A549 (cell line): ENCODE measurements around the gene EML1. TPM values are rescaled to one million over a fixed set of nuclear protein-coding genes. Genes with fewer than 3 reads are reported as not detected.

ENCODE experiments used
- ATAC-seq, 2 experiments: fragments of 200-7000 bp in 1 of 2; fragments of >200 bp in 1 of 2; cut with Nextera tagmentation in 1 of 2; cut with Tn5 transposase in 1 of 2; 3 replicates each; pipeline versions ENCODE4 v1.8.0 to v1.9.1; 2018 to 2020; ENCODE audit warnings: mild to moderate bottlenecking in 1 of 2, moderate library complexity in 1 of 2
- CTCF ChIA-PET: fragments of 300-600 bp; sonication (Branson Sonifier 250); formaldehyde crosslinking; extraction: SDS; loops from one replicate; lab custom pipeline; 2021; ENCODE audit warnings: antibody characterized with exemption, inconsistent platforms; lab: Yijun Ruan, JAX
- POLR2A ChIA-PET: fragments of 350-600 bp; formaldehyde crosslinking; extraction: SDS; loops from one replicate; lab custom pipeline; 2021; ENCODE audit warnings: antibody characterized with exemption, inconsistent platforms; lab: Yijun Ruan, JAX
- DNase-seq, 2 experiments: peaks; one replicate each; pipeline versions ENCODE4 v3.0.0 to v3.0.0-alpha.2; 2011 to 2016; ENCODE audit warnings: low read depth in 1 of 2, low spot score in 1 of 2
- FAIRE-seq: peaks from 2 replicates; lab custom pipeline; 2011; peaks lifted over from hg19 to GRCh38; lab: Jason Lieb, UNC
- H3K27ac ChIP-seq, 2 experiments: fragments of >200 bp; sonication (Bioruptor Twin); formaldehyde crosslinking; 3 replicates each; pipeline ENCODE4 v1.5.1; 2016 to 2017
- H3K4me1 ChIP-seq: fragments of >200 bp; sonication (Bioruptor Twin); formaldehyde crosslinking; 3 replicates; pipeline ENCODE4 v1.6.1; 2016
- H3K4me2 ChIP-seq: fragments of >200 bp; sonication (Bioruptor Twin); formaldehyde crosslinking; 3 replicates; pipeline ENCODE4 v1.6.1; 2016
- H3K4me3 ChIP-seq: fragments of >200 bp; sonication (Bioruptor Twin); formaldehyde crosslinking; 3 replicates; pipeline ENCODE4 v1.5.1; 2016
- H3K9me3 ChIP-seq: fragments of >200 bp; sonication (Bioruptor Twin); formaldehyde crosslinking; 3 replicates; pipeline ENCODE4 v1.6.1; 2016
- ATOH8 ChIP-seq: fragments of 250-450 bp; sonication (Bioruptor Pico); IDR thresholded peaks from 2 replicates; pipeline ENCODE4 v1.5.0; 2020; ENCODE audit warnings: low read depth, mild to moderate bottlenecking, moderate library complexity
- BHLHE40 ChIP-seq: IDR thresholded peaks from 2 replicates; pipeline ENCODE4 v1.6.1; 2012; ENCODE audit warnings: low read depth, low read length, inconsistent platforms
- CBX2 ChIP-seq: fragments of 200-600 bp; sonication (generic); IDR thresholded peaks from 2 replicates; pipeline ENCODE4 v1.6.1; 2016; ENCODE audit warnings: low read depth, mild to moderate bottlenecking, borderline replicate concordance
- CHD2 ChIP-seq: fragments of 150-350 bp; IDR thresholded peaks from 2 replicates; pipeline ENCODE4 v1.6.1; 2014; ENCODE audit warnings: low read length; ENCODE audit not compliant: partially characterized antibody
- CHD4 ChIP-seq: fragments of 200-600 bp; sonication (generic); IDR thresholded peaks from 2 replicates; pipeline ENCODE4 v1.6.1; 2016; ENCODE audit warnings: antibody characterized with exemption, mild to moderate bottlenecking, borderline replicate concordance
- CTCF ChIP-seq: fragments of >200 bp; sonication (Bioruptor Twin); formaldehyde crosslinking; IDR thresholded peaks from 3 replicates; pipeline ENCODE4 v1.5.1; 2016
- EHMT2 ChIP-seq: fragments of 200-600 bp; sonication (generic); IDR thresholded peaks from 2 replicates; pipeline ENCODE4 v1.6.1; 2016; ENCODE audit warnings: antibody characterized with exemption, low read depth, mild to moderate bottlenecking, moderate library complexity
- FOSB ChIP-seq: fragments of 250-450 bp; sonication (Bioruptor Pico); IDR thresholded peaks from 2 replicates; pipeline ENCODE4 v1.5.0; 2020; ENCODE audit warnings: mild to moderate bottlenecking, moderate library complexity
- HOXA7 ChIP-seq: fragments of 250-450 bp; sonication (Bioruptor Pico); IDR thresholded peaks from 2 replicates; pipeline ENCODE4 v1.5.0; 2020; ENCODE audit warnings: mild to moderate bottlenecking, moderate library complexity
- HOXB5 ChIP-seq: fragments of 250-450 bp; sonication (Bioruptor Pico); IDR thresholded peaks from 2 replicates; pipeline ENCODE4 v1.5.0; 2020; ENCODE audit warnings: mild to moderate bottlenecking, moderate library complexity
- JUN ChIP-seq, 2 experiments: fragments of >200 bp; sonication (Bioruptor Twin); formaldehyde crosslinking; IDR thresholded peaks; 2 replicates in 1 of 2; 3 replicates in 1 of 2; pipeline ENCODE4 v1.6.1; 2016 to 2017
- KDM5A ChIP-seq: fragments of 200-600 bp; sonication (generic); IDR thresholded peaks from 2 replicates; pipeline ENCODE4 v1.6.1; 2016; ENCODE audit warnings: antibody characterized with exemption, mild to moderate bottlenecking
- MAFK ChIP-seq: fragments of 450-650 bp; IDR thresholded peaks from 2 replicates; pipeline ENCODE4 v1.6.1; 2014; ENCODE audit not compliant: partially characterized antibody
- NR3C1 ChIP-seq: fragments of >200 bp; sonication (Bioruptor Twin); formaldehyde crosslinking; IDR thresholded peaks from 3 replicates; pipeline ENCODE4 v1.6.1; 2017
- PBX3 ChIP-seq: IDR thresholded peaks from 2 replicates; pipeline ENCODE4 v1.6.1; 2012
- POLR2A ChIP-seq: IDR thresholded peaks from 2 replicates; pipeline ENCODE4 v1.6.1; 2012; ENCODE audit warnings: mild to moderate bottlenecking, low read length
- RAD21 ChIP-seq, 2 experiments: fragments of >200 bp in 1 of 2; sonication (Bioruptor Twin) in 1 of 2; formaldehyde crosslinking in 1 of 2; IDR thresholded peaks in 1 of 2; conservative IDR thresholded peaks in 1 of 2; 2 replicates in 1 of 2; 3 replicates in 1 of 2; pipeline ENCODE4 v1.6.1; 2012 to 2018; ENCODE audit warnings: inconsistent platforms in 1 of 2
- RARB ChIP-seq: fragments of 250-450 bp; sonication (Bioruptor Pico); IDR thresholded peaks from 2 replicates; pipeline ENCODE4 v1.8.0; 2021; ENCODE audit warnings: mild to moderate bottlenecking, moderate library complexity
- RNF2 ChIP-seq: fragments of 200-600 bp; sonication (generic); IDR thresholded peaks from 2 replicates; pipeline ENCODE4 v1.6.1; 2016; ENCODE audit warnings: low read depth, mild to moderate bottlenecking, antibody characterized with exemption, moderate library complexity, borderline replicate concordance
- TFCP2L1 ChIP-seq: fragments of 250-450 bp; sonication (Bioruptor Pico); IDR thresholded peaks from 2 replicates; pipeline ENCODE4 v1.5.0; 2021; ENCODE audit warnings: mild to moderate bottlenecking
- ZFP36 ChIP-seq: fragments of 450-650 bp; IDR thresholded peaks from 2 replicates; pipeline ENCODE4 v1.6.1; 2014; ENCODE audit warnings: borderline replicate concordance; ENCODE audit not compliant: partially characterized antibody
- ZNF302 ChIP-seq: fragments of 250-450 bp; sonication (Bioruptor Pico); IDR thresholded peaks from 2 replicates; pipeline ENCODE4 v1.9.0; 2021; ENCODE audit warnings: inconsistent platforms, mild to moderate bottlenecking, moderate library complexity
- WGBS: methylation state at CpG from one replicate; pipeline ENCODE4 v1.1.6; 2017; ENCODE audit errors: missing lambda C conversion rate; 5-methylcytosine and 5-hydroxymethylcytosine counted together
- polyA plus RNA-seq, 4 experiments: library from polyadenylated mRNA; depleted of rRNA in 3 of 4; stranded (reverse); fragments of >200 nt; fragmentation: RNase III in 1 of 4; extraction: RNeasy Plus Mini Kit Qiagen cat#74134 plus additional on column Dnase treatment in 1 of 4; gene quantifications; 2 replicates in 3 of 4; 3 replicates in 1 of 4; pipeline ENCODE4 v1.2.3, GENCODE V29; 2011 to 2017
- TF ChIP-seq, protein P1 (sequence below): fragments of 250-450 bp; sonication (Bioruptor Pico); IDR thresholded peaks from 2 replicates; pipeline ENCODE4 v1.5.0; 2021; ENCODE audit warnings: mild to moderate bottlenecking, moderate library complexity, borderline replicate concordance
- TF ChIP-seq, protein P2 (sequence below): fragments of 450-650 bp; IDR thresholded peaks from 2 replicates; pipeline ENCODE4 v1.6.1; 2014; ENCODE audit warnings: antibody characterized with exemption

The EML1 gene
- polyA plus RNA-seq, 2 of the 4 experiments (the other 2 are of a cell fraction), result 29.7 to 30.8 TPM

GRCh38 chr14:99795046-99795445, 1.8 kb downstream of the EML1 start:
- ChIA-PET POLR2A (no interaction called here), CTCF (interaction anchor here (0.6 to 8.8 kb wide), 5 partner anchors 39 to 233 kb away, joined by 3 to 68 read pairs (median 4); no protein-coding TSS in a partner anchor)
- no peak for FAIRE-seq
- Histone ChIP-seq H3K4me3 (no peak overlapping the region), H3K4me1 (peaks cover 20% of the 10 kb centered on the region), H3K27ac (no peak overlapping the region), H3K4me2 (peak overlapping the region; percentile 84), H3K9me3 (no peaks in the 10 kb centered on the region)
- TF ChIP-seq POLR2A (no peak), CHD4 (no peak), BHLHE40 (no peak), NR3C1 (no peak), PBX3 (no peak), JUN (IDR thresholded peaks at IDR 0.05) (no peak), CHD2 (no peak), HOXB5 (no peak), ZFP36 (no peak), RARB (CRISPR knock-in tag) (no peak), ATOH8 (no peak), ZNF302 (CRISPR knock-in tag) (no peak), EHMT2 (no peak), MAFK (no peak)
- TF ChIP-seq, protein P1, sequence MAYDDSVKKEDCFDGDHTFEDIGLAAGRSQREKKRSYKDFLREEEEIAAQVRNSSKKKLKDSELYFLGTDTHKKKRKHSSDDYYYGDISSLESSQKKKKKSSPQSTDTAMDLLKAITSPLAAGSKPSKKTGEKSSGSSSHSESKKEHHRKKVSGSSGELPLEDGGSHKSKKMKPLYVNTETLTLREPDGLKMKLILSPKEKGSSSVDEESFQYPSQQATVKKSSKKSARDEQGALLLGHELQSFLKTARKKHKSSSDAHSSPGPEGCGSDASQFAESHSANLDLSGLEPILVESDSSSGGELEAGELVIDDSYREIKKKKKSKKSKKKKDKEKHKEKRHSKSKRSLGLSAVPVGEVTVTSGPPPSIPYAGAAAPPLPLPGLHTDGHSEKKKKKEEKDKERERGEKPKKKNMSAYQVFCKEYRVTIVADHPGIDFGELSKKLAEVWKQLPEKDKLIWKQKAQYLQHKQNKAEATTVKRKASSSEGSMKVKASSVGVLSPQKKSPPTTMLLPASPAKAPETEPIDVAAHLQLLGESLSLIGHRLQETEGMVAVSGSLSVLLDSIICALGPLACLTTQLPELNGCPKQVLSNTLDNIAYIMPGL, result no peak
- TF ChIP-seq, protein P2, sequence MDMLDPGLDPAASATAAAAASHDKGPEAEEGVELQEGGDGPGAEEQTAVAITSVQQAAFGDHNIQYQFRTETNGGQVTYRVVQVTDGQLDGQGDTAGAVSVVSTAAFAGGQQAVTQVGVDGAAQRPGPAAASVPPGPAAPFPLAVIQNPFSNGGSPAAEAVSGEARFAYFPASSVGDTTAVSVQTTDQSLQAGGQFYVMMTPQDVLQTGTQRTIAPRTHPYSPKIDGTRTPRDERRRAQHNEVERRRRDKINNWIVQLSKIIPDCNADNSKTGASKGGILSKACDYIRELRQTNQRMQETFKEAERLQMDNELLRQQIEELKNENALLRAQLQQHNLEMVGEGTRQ, result no peak
- WGBS, result 85% methylated on average over 4 of the region's 4 CpGs
- no peak for DNase-seq
- ATAC-seq, result no peak

GRCh38 chr14:99797231-99797630, 4.0 kb downstream of the EML1 start:
- DNase-seq, result no peak
- Histone ChIP-seq H3K27ac (no peak overlapping the region), H3K4me2 (no peak overlapping the region), H3K9me3 (no peaks in the 10 kb centered on the region), H3K4me1 (peaks cover 22% of the 10 kb centered on the region), H3K4me3 (no peak overlapping the region)
- no peak for FAIRE-seq
- TF ChIP-seq RNF2, result no peak
- TF ChIP-seq FOSB (CRISPR knock-in tag), result no peak
- TF ChIP-seq ZNF302 (CRISPR knock-in tag), result no peak
- no peak for TF ChIP-seq CBX2
- TF ChIP-seq BHLHE40, result no peak
- TF ChIP-seq PBX3, result no peak
- TF ChIP-seq CTCF, result no peak
- no peak for TF ChIP-seq HOXB5
- no peak for TF ChIP-seq RAD21 (conservative IDR thresholded peaks at IDR 0.05 in 1 of 2, IDR thresholded peaks at IDR 0.05 in 1 of 2)
- TF ChIP-seq EHMT2, result no peak
- TF ChIP-seq CHD4, result no peak
- no peak for TF ChIP-seq TFCP2L1 (CRISPR knock-in tag)
- no peak for TF ChIP-seq HOXA7
- TF ChIP-seq KDM5A, result no peak
- TF ChIP-seq ATOH8, result no peak
- CTCF ChIA-PET, result interaction anchor here (0.7 to 8.8 kb wide), 5 partner anchors 54 to 396 kb away, joined by 3 to 68 read pairs (median 4); no protein-coding TSS in a partner anchor
- ATAC-seq, result no peak
- POLR2A ChIA-PET, result no interaction called here
